Measurements from ENCODE around the gene MED13L. TPM values are rescaled to one million over a fixed set of nuclear protein-coding genes. Genes with fewer than 3 reads are reported as not detected.

The MED13L gene
- total and polyA plus RNA-seq, 2 of the 8 experiments (the other 6 are each of a cell fraction or from before 2014, with no cell fraction given): 15.9 to 51.7 TPM

DNA sequence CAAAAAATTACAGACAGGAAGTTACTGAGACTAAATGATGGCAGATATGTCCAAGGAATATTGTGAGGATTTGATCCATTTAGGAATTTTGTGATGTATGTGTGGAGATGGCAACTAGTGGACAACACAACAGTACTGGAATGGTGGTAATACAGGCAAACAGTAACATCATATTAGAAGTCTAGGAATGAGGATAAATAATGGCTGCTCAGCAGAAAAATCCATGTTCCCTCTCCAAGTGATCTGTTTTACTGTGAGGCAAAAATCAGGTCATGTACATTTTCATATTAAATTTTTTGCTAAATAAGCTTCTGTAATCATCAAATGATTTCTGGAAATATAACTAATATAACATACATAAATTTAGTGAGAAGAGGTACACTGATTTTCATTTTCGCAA, 108.4 kb downstream of the MED13L start:
- Histone ChIP-seq H2BK120ac (replicated peaks; ENCODE audit: low read depth, low read length) (no peak overlapping the region), H3K27me3 (replicated peaks in 1 of 4; ENCODE audit: control insufficient read depth in 3 of 4, extremely low read depth in 1 of 4, insufficient read depth in 3 of 4, low read length in 3 of 4) (no peaks in the 10 kb centered on the region), H3K79me1 (ENCODE audit: low read depth, low read length) (peaks cover 2% of the 10 kb centered on the region; the same call in 1 of the 2 replicates), H4K5ac (ENCODE audit: insufficient read length, low read depth, low read length) (no peak overlapping the region), H3K27ac (ENCODE audit: low read depth, low read length) (no peak overlapping the region), H3K56ac (replicated peaks; ENCODE audit: insufficient read length, low read depth, low read length) (no peak overlapping the region), H2BK5ac (ENCODE audit: low read depth, low read length) (no peak overlapping the region), H2AFZ (ENCODE audit: low read length) (no peak overlapping the region), H3K4ac (replicated peaks; ENCODE audit: insufficient read length, low read depth, low read length) (no peak overlapping the region), H4K20me1 (replicated peaks in 1 of 2; ENCODE audit: control insufficient read depth in 1 of 2, insufficient read depth in 2 of 2, low read length in 2 of 2) (peaks cover 0 to 4% of the 10 kb centered on the region in 2 experiments), H4K8ac (ENCODE audit: extremely low read depth, insufficient read depth, low read length) (no peak overlapping the region), H3K9ac (replicated peaks in 1 of 4; ENCODE audit: extremely low read depth in 1 of 4, low read depth in 3 of 4, low read length in 3 of 4) (no peak overlapping the region), H3K4me1 (replicated peaks in 1 of 4; ENCODE audit: control insufficient read depth in 3 of 4, insufficient read depth in 4 of 4, low read length in 3 of 4) (peaks cover 0 to 3% (median 2%) of the 10 kb centered on the region in 4 experiments; a peak in 3 of 7 replicates), H2BK20ac (ENCODE audit: low read length) (no peak overlapping the region), H3K23me2 (ENCODE audit: low read depth, low read length) (no peaks in the 10 kb centered on the region), H3K36me3 (ENCODE audit: control insufficient read depth in 2 of 4, insufficient read depth in 4 of 4, low read length in 3 of 4) (no peaks in the 10 kb centered on the region), H3K14ac (ENCODE audit: insufficient read length) (no peak overlapping the region), H3K4me2 (ENCODE audit: insufficient read depth in 1 of 2, low read depth in 2 of 2, low read length in 2 of 2) (no peak overlapping the region), H4K91ac (replicated peaks; ENCODE audit: insufficient read length, low read length) (no peak overlapping the region), H3K4me3 (ENCODE audit: extremely low read depth in 1 of 4, insufficient read depth in 2 of 4, low read depth in 3 of 4, low read length in 4 of 4) (no peak overlapping the region), H2AK5ac (ENCODE audit: low read depth, low read length) (no peak overlapping the region), H3K9me3 (ENCODE audit: insufficient read depth in 2 of 2, low read depth in 1 of 2, low read length in 1 of 2) (no peaks in the 10 kb centered on the region), H2BK15ac (ENCODE audit: low read length) (no peak overlapping the region), H3K23ac (ENCODE audit: insufficient read length) (no peak overlapping the region), H2BK12ac (ENCODE audit: low read depth, low read length) (no peak overlapping the region), H3K79me2 (ENCODE audit: control insufficient read depth in 1 of 2, insufficient read depth in 2 of 2, low read length in 2 of 2) (peaks cover 4 to 95% of the 10 kb centered on the region in 2 experiments; a peak in 3 of 4 replicates), H3K18ac (ENCODE audit: extremely low read depth, low read length) (no peak overlapping the region)
- 95% methylated on average over 1 of the region's 1 CpG; no CpG with 5 or more reads in 1 of the 2 experiments for WGBS, 2 experiments (ENCODE audit: extremely low coverage in 1 of 2, insufficient coverage in 1 of 2, insufficient read length in 1 of 2, insufficient replicate concordance in 2 of 2, low coverage in 1 of 2, low lambda C conversion rate in 2 of 2, missing lambda C conversion rate in 1 of 2)
- FAIRE-seq: no peak
- no peak for DNase-seq (ENCODE audit: low read depth in 1 of 2, low spot score in 2 of 2)
- CTCF ChIA-PET (ENCODE audit: partially characterized antibody): no interaction called here
- POLR2A ChIA-PET (ENCODE audit: partially characterized antibody): no interaction called here
- no peak for TF ChIP-seq GTF2F1 (IDR thresholded peaks at IDR 0.05; ENCODE audit: borderline replicate concordance, low read depth, low read length)
- no peak for TF ChIP-seq CEBPB (IDR thresholded peaks at IDR 0.05; ENCODE audit: low read depth, low read length)
- TF ChIP-seq RNF2 (IDR thresholded peaks at IDR 0.05; ENCODE audit: borderline replicate concordance, low read depth, low read length, missing control alignments, poor library complexity, severe bottlenecking): no peak
- no peak for TF ChIP-seq NANOG (IDR thresholded peaks at IDR 0.05; ENCODE audit: insufficient read depth, low read depth, low read length, poor library complexity, severe bottlenecking)
- TF ChIP-seq GABPA (IDR thresholded peaks at IDR 0.05; ENCODE audit: borderline replicate concordance, insufficient read depth, low read length): no peak
- no peak for TF ChIP-seq SUZ12 (IDR thresholded peaks at IDR 0.05; ENCODE audit: low read length)
- TF ChIP-seq, protein P1, sequence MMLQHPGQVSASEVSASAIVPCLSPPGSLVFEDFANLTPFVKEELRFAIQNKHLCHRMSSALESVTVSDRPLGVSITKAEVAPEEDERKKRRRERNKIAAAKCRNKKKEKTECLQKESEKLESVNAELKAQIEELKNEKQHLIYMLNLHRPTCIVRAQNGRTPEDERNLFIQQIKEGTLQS (IDR thresholded peaks at IDR 0.05; ENCODE audit: insufficient read depth, low read depth, low read length): no peak
- TF ChIP-seq BCL11A (IDR thresholded peaks at IDR 0.05; ENCODE audit: low read depth in 2 of 2, low read length in 2 of 2): no peak
- TF ChIP-seq, protein P2, sequence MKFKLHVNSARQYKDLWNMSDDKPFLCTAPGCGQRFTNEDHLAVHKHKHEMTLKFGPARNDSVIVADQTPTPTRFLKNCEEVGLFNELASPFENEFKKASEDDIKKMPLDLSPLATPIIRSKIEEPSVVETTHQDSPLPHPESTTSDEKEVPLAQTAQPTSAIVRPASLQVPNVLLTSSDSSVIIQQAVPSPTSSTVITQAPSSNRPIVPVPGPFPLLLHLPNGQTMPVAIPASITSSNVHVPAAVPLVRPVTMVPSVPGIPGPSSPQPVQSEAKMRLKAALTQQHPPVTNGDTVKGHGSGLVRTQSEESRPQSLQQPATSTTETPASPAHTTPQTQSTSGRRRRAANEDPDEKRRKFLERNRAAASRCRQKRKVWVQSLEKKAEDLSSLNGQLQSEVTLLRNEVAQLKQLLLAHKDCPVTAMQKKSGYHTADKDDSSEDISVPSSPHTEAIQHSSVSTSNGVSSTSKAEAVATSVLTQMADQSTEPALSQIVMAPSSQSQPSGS (IDR thresholded peaks at IDR 0.05; ENCODE audit: low read length): no peak
